GM19025 (cell line): ENCODE data around the gene CHKB.
"Not testable (repeated sequence)": the region's sequence is repeated elsewhere in the genome, so short reads cannot be mapped to it uniquely, and the experiment has no call there.

Experiments used
- ATAC-seq: cut with Tn5 transposase; IDR thresholded peaks from one replicate; pipeline ENCODE4 v1.9.1; 2021; ENCODE audit warnings: mild to moderate bottlenecking, low read depth, moderate library complexity; ENCODE audit not compliant: unreplicated experiment

The CHKB gene

DNA sequence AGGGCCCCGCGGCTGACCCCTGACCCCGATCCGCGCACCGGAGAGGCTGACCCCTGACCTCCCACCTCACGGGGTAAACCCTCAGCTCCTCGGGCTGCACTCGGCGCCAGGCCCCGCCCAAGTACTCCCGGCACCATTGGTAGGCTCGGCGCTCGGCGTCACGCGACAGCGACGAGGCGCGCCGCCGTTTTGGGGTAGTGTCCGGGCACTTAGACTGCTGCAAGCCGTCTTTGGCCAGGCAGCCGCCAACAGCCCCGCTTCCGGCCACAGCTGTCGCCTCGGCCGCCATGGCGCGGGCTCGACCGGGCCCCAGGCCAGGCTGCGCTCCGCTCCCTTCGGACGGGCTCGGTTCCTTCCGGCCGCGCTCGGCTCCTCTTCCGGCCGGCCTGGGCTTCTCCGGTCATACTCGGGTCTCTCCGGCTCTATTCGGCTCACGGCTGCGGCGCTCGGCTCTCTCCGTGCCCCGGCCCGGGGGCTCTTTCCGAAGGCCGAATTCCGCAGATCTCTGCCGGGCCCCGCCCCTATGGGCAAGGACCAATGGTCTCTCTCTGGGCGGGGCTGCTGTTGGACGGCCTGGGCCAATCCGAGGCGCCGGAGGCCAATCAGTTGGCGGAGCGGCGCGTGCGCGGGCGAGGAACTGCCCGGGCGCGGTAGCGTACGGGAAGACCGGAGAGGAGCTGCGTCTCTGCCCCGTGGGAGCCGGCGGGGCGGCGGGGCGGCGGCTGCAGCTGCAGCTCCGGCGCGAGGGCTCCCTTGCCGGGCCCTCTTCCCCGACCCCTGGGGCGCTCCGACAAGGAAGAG is at the start of gene CHKB:
Gene CHKB, minus strand, starts transcription at position 357 of the 801 bp plus-strand sequence. Its CDS starts 68 bp downstream, at position 289.
- ATAC-seq, result peak; percentile 88

DNA sequence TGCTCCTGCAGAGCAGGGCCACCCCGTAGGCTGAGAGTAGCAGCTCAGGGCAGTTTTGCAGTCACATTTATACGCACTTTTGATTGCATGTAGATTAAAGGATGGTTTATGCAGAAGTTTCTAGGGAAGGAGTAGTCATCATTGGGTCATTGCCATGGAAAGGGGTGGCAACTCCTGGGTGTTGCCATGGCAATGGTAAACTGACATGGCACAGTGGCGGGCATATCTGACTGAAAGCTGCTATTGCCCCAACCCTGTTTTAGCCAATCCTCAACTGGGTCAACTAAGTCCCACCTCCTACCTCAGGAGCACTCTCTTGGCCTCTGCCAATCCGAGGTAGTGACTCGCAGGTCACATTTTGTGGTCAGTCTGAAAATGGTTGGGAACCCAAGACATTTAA is 47.7 kb upstream of the CHKB start:
- no peak for ATAC-seq

DNA sequence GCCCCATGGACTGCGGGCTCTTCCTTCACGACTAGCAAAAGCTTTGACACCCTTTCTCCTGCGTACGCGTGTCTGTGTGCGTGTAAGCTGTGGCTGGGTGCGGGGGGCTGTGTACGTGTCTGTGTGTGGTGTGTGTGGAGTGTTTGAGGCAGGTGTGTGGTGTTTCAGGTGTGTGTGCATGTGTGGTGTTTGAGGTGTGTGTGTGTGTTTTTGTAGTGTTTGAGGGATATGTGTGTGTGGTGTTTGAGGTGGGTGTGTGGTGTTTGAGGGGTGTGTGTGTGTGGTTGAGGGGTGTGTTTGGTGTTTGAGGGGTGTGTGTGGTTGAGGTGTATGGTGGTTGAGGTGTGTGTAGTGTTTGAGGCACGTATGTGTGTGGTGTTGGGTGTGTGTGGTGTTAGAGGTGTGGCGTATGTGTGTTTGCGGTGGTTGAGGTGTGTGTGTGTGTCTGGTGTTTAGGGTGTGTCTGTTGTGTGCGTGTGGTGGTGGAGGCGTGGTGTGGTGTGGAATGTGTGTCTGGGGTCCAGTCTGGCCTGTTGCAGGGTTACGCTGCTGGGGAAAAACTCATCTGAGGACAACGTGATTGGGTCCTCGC is 46.0 kb upstream of the CHKB start:
- ATAC-seq, result no peak

- ATAC-seq, result peak; percentile 79
These were observed 45.2 kb upstream of the CHKB start, which contains the start of gene ARSA for GRCh38 chr22:50627642-50628542. Gene ARSA (minus strand): TSS chr22:50628152. CDS start chr22:50627779, 373 bp downstream.

DNA sequence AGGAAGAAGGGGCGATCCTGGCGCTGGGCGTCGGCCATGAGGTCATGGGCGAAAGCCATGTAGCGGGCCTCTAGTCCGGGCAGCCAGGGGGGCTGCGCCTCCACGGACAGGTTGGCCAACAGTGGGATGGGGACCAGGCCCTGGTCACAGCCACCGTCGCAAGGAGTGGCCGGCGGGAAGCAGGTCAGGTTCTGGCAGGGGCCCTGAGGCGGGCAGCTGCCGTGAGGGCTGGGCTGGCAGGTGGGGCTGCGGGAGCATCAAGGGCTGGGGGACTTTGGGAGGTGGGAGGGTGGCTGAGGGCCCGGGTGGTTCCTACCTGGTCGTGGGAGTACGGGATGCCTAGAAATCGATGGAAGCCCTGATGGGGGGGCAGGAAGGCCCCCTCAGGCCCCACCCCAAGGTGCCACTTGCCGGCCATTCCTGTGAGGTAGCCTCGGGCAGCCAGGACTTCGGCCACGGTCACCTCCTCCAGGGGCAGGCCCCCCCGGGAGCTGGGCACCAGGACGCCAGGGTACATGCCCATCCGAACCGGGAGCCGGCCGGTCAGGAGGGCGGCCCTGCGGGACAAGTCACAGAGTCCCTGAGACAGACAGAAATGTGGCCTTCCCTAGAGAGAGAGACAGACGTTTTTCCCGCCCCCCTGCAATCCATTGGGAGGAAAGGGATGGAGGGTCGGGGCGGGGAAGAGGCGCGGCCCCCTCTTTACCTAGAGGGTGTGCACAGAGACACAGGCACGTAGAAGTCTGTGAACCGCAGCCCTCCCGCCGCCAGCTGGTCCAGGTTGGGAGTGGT is 44.4 kb upstream of the CHKB start:
- ATAC-seq, result no peak

DNA sequence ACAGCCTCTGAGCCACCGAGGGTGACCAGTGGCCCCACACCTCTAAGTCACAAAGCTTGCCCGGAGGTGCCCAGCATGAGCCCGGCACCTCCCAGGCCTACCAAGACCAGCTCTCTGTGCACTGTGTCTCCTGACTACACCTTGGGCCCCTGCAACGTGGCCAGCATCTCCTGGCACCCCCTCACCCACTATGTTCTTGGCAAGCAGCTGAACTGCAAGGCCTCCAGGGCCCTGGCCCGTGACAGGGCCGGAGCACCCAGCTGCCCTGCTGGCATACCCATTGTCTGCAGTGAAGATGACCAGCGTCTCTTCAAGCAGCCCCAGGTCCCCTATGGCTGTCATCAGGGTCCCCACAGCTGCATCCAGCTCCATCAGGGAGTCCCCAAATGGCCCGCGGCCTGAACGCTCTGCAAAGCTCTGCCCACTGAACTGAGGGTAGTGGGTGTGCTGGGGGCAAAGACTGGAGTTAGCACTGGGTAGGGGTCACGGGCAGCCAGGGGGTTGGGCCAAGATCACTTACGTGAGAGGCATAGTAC is 43.7 kb upstream of the CHKB start:
- no peak for ATAC-seq

DNA sequence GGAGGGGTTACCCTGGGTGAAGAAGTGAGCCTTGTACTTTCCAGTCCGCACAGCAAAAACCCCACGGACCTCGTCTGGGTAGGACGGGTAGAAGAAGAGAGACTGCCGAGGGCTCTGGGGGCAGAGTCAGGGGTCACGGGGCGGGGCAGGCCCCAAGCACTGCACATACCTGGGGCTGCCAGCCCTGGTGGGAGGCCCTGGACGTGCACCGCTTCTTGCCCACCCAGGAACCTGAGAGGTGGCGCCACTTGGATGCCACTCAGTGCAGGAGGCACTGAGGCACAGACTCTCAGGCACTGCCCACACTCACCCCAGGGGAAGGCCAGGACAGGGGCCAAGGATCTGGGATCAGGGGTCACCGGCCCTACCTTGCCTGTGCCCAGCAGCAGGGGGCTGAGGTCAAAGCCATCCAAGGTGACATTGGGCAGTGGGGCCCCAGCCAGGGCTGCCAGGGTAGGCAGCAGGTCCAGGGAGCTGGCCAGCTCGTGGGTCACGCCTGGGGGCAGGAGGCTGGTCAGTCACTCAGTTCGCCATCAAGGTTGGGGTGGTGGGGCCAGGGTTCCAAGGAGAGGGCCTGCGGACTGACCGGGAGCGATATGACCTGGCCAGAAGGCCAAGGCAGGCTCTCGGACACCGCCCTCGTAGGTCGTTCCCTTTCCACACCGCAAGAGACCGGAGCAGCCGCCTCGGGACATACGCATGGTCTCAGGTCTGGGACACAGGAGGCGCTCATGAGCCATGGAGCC is 43.1 kb upstream of the CHKB start:
- no peak for ATAC-seq

DNA sequence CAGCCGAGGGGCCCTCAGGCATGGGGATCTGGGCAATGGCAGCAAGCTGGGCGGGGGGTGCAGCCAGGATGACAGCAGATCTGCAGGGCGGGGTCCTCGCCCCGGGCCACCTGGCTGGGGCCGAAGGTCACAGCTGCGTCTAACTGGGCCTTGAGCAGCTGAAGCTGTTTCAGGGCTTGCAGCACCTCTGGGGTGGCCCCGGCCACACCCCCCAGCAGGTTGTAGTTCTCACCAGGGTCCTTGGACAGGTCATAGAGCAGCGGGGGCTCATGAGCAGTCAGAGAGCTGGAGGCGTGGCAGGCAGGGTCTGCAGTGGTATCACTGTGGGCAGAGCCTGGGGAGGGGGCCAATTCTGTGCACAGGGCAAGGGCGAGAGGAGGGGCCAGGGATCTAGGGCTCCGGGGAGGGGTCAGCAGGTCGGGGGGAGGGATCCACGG is 42.5 kb upstream of the CHKB start:
- ATAC-seq, result no peak

- no peak for ATAC-seq
These were observed 41.9 kb upstream of the CHKB start for GRCh38 chr22:50624347-50625130.

DNA sequence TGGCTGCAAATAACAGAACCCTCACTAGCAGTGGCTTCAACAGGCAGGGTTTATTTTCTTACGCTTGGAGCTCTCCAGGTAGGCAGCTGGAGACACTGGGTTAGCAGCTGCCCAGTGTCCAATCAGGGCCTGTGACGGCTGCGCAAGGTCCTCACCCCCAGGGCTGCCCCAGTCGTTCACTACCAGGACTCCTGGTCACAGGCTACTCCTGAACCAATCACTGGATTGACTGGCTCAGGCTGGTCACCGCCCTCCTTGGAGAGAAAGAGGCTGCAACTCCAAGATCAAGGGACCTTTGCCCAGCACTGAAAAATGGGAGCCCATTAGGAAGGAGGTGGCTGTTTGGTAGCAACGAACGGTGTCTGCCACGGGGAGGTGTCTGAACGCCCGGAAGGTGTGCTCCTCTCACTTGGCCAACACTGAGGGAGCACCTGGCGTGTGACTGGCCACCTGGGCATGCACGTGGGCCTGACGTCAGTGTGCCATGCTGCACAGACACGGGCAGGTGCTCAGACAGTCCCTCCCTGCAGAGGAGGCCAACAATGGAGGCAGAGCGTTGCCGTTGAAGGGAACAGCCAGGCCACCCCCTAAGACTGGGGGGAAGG is 40.2 kb upstream of the CHKB start:
- no peak for ATAC-seq

- no peak for ATAC-seq
These were observed 39.5 kb upstream of the CHKB start for GRCh38 chr22:50621948-50622722.

DNA sequence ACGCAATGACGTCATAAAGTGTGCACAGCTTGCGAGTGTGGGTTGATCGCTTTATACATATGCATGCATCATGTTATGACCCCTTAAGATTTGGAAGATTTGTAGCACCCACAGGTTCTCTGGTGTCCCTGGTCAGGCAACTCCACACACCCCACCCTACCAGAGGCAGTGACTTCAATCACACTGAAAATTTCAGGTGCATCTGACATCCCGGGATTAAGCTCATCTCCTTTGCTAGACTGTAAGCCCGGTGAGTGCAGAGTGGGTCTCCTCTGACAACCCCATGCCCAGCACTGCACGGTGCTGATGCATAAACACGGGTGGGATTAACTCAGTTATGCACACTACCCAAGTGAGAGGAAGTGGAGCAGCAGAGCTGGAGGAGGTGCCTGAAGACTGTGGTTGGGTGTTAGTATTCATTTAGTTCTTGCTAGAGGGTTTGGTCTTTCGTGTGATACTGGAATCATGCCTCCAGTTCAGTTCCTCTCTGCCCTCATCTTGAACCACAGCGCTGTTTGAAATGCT is 38.8 kb upstream of the CHKB start:
- ATAC-seq, result peak; percentile 44

DNA sequence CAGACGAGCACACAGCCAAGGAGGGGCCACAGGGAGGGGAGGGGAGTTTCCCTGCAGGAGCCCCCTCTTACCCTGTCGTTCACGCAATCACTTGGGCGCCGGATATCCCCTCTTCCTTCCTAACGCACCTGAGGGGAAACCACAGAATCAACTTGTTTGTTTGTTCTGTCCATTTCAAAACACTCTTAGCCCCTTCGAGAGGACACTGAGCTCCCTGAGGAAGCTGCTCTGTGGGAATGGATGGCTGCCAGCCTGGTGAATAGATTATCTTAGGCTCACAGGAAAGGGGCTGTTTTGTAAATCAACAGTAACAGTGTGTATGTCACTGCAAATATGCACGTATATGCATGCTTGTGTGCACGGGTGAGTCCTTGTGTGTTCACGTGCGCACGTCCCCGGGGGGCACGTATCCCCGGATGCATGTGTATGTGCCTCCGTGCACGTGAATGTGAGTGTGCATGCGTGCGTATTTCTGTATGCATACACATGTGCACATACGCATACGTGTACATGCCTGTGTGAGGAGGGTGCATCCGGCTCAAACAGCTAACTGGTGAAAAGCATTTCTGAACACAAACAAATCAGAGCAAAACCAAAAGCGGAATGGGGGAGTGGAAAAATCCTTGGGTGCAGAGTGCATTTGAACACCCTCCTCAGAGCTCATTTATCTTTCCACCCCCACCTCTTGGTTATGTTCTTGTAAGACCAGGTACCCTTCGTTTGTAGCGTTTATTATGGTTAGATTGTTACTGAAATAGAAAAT is 38.1 kb upstream of the CHKB start:
- ATAC-seq, result peak; percentile 39

GRCh38 chr22:50614296-50614695 is 31.6 kb upstream of the CHKB start:
- not testable (repeated sequence) for ATAC-seq

GRCh38 chr22:50613291-50613981 is 30.8 kb upstream of the CHKB start:
- no peak for ATAC-seq
